GM06990 (cell line): Measurements from ENCODE around the gene SV2C.

ENCODE experiments used
- DNase-seq: peaks from one replicate; pipeline ENCODE4 v3.0.0-alpha.2; 2011; ENCODE audit not compliant: insufficient read length; ENCODE audit errors: extremely low read depth
- H3K27me3 ChIP-seq: replicated peaks from 2 replicates; pipeline ENCODE4 v1.6.0; 2011; ENCODE audit warnings: low read length; ENCODE audit not compliant: control insufficient read depth, insufficient read depth
- H3K36me3 ChIP-seq: 2 replicates; pipeline ENCODE4 v1.5.1; 2011; ENCODE audit warnings: low read length; ENCODE audit not compliant: control insufficient read depth, insufficient read depth
- H3K4me3 ChIP-seq: replicated peaks from 2 replicates; pipeline ENCODE4 v1.5.1; 2011; ENCODE audit warnings: low read depth, mild to moderate bottlenecking, control low read depth, low read length
- CTCF ChIP-seq: IDR thresholded peaks from 2 replicates; pipeline ENCODE4 v1.5.1; 2011; ENCODE audit warnings: low read length, control low read depth, mild to moderate bottlenecking, inconsistent platforms; ENCODE audit not compliant: insufficient read depth, poor library complexity, severe bottlenecking

Gene SV2C

GRCh38 chr5:76380346-76381066 lies 297.3 kb downstream of the SV2C start:
- TF ChIP-seq CTCF = no peak
- Histone ChIP-seq H3K36me3 (no peaks in the 10 kb centered on the region), H3K27me3 (no peaks in the 10 kb centered on the region), H3K4me3 (no peak overlapping the region)
- DNase-seq = no peak

- DNase-seq = no peak
- Histone ChIP-seq H3K27me3 (no peaks in the 10 kb centered on the region), H3K4me3 (no peak overlapping the region), H3K36me3 (no peaks in the 10 kb centered on the region)
- TF ChIP-seq CTCF = no peak
These were observed 300.1 kb downstream of the SV2C start for GRCh38 chr5:76383126-76383832.

- DNase-seq = no peak
- no peak overlapping the region for H3K4me3 ChIP-seq
- no peak for TF ChIP-seq CTCF
- no peaks in the 10 kb centered on the region for H3K27me3 ChIP-seq
- H3K36me3 ChIP-seq = no peaks in the 10 kb centered on the region
These were observed 301.0 kb downstream of the SV2C start for GRCh38 chr5:76384189-76384588.

- H3K36me3 ChIP-seq = no peaks in the 10 kb centered on the region
- no peak for DNase-seq
- no peak overlapping the region for H3K4me3 ChIP-seq
- no peak for TF ChIP-seq CTCF
- H3K27me3 ChIP-seq = no peaks in the 10 kb centered on the region
These were observed 301.5 kb downstream of the SV2C start for GRCh38 chr5:76384705-76385104.

GRCh38 chr5:76385540-76385939 lies 302.4 kb downstream of the SV2C start:
- no peak for TF ChIP-seq CTCF
- Histone ChIP-seq H3K27me3 (no peaks in the 10 kb centered on the region), H3K36me3 (no peaks in the 10 kb centered on the region), H3K4me3 (no peak overlapping the region)
- DNase-seq = no peak
